Measurements from ENCODE around the gene FGFBP3.

FGFBP3 gene, protein sequence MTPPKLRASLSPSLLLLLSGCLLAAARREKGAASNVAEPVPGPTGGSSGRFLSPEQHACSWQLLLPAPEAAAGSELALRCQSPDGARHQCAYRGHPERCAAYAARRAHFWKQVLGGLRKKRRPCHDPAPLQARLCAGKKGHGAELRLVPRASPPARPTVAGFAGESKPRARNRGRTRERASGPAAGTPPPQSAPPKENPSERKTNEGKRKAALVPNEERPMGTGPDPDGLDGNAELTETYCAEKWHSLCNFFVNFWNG

GRCh38 chr10:91909117-91909677 is at the start of gene FGFBP3:
Gene FGFBP3, minus strand, starts transcription at chr10:91909486. Its CDS starts 517 bp downstream, at chr10:91908969.
- no peak for DNase-seq (ENCODE audit: low read depth in 3 of 3, low spot score in 1 of 3)

DNA sequence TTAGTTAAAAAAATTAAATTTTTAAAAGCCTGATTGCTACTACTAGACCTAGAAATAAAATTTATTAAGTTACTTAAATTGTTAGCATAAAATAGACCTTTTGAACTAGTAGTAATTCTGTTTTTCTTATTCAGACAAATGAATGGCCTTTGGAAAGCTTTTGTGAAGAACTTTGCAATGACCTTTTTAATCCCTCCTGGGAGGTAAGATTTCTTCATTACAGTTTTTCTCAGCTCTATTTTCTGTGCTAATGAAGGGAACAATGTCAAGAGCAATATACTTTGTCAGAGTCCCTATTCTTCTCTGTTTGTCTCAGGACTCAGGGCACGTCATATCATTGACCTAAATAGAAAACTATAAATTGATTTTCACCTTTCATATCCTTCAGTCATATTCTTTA is 47.8 kb upstream of the FGFBP3 start:
- no peak for DNase-seq (ENCODE audit: low read depth in 3 of 3, low spot score in 1 of 3)

DNA sequence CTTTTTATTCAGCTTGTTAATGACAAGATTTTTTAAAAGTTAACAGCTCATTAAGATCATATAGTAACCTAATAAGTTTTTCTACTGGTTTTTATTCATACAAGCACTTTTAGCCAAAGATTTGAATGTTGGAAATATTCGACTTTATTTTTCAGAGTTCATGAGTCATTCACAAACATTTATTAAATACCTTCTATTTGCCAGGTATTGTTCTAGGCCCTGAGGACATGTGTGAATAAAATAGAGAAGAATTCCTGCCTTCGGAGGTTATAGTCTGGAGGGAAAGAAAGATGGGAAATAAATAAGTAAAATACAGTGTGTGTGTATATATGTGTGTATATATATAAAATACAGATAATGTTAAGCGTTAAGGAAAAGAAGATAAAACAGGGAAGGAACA is 45.8 kb upstream of the FGFBP3 start:
- no peak for DNase-seq (ENCODE audit: low read depth in 3 of 3, low spot score in 1 of 3)

DNA sequence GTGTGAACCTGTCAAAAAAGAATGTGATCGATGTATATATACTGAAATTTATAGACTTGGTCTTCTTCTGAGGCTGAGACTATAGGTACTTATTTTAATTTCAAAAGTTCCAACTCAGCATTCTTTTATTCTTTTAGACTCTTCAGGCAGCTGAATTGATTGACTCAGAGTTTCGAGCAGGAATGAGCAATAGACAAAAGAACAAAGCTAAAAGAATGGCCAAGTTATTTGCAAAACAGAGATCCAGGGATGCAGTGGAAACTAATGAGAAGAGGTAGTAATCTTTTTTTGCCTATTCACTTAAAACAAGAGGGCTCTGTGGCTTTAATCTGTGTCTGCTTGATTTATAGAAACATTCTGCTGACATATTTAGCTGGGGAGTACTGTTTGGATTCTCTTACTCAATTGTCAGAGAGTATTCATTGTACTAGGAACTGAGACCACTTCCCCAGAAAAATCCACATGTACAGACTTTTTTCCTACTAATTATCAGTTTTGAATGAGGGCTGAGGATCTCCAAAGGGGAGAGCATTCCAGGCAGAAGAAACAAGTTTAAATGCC is 44.4 kb upstream of the FGFBP3 start:
- no peak for DNase-seq (ENCODE audit: low read depth in 3 of 3, low spot score in 1 of 3)

DNA sequence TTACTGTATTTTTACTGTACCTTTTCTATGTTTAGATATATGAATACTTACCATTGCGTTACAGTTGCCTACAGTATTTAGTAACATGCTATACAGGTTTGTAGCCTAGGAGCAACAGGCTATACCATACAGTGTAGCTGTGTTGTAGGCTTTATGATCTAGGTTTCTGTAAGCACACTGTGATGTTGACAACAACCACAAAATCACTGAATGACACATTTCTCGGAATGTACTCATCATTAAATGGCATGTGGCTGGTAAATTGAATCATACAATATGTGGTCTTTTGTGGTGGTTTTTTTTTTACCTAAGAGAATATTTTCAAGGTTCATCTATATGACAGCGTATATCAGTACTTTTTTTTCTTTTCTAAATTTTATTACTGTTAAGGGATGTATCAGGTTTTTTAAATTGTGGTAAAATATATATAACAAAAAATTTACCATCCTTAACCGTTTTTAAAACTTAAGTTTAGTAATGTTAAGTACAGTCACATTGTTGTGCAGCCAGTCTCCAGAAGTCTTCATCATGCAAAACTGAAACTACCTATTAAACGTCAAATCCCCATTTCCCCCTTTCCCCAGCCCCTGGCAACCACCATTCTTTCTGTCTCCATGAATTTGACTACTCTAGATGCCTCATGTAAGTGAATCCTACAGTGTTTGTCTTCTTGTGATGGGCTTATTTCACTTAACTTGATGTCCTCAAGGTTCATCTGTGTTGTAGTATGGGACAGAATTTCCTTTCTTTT is 35.8 kb upstream of the FGFBP3 start:
- DNase-seq (ENCODE audit: low read depth in 3 of 3, low spot score in 1 of 3), result no peak

GRCh38 chr10:91941426-91941825 is 32.1 kb upstream of the FGFBP3 start:
- no peak for DNase-seq (ENCODE audit: low read depth in 3 of 3, low spot score in 1 of 3)

GRCh38 chr10:91939653-91940052 is 30.4 kb upstream of the FGFBP3 start:
- no peak for DNase-seq (ENCODE audit: low read depth in 3 of 3, low spot score in 1 of 3)

DNA sequence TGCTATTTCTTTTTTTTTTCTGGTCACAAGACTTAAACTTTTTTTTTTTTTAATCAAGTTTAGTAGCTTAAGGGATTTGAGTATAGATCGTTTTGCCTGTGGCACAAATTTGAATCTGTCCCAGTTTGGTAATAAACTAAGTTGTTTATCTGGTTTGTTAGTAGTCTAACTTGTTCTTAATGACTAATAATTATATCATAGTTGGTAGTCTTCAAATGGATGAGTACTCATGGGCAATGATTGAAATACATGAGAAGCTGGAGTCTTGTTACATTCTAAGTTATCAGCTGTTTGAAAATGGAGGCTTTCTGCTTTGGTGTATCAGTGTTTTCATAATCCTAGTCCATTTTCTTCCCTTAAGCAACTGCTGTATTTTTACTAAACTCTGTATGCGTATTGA is 26.6 kb upstream of the FGFBP3 start:
- DNase-seq (ENCODE audit: low read depth in 3 of 3, low spot score in 1 of 3), result no peak

DNA sequence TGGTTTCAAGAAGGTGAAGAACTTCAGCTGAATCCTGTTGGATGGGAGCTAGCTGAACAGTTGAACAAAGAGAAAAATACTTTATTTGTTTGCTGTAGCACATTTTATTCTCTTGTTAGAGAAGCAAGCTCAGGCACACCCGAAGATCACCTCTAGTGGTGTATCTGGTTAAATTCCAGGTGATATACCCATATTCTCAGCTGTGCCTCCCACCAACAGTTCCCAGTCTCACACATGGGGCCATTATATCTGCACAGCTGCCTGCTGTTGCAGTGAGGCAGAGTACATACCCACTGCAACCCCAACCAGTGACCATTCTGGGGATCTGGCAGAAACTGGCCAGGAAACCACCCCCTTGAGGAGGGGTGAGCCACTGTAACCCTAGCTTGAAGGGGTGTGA is 23.5 kb upstream of the FGFBP3 start:
- no peak for DNase-seq (ENCODE audit: low read depth in 3 of 3, low spot score in 1 of 3)

DNA sequence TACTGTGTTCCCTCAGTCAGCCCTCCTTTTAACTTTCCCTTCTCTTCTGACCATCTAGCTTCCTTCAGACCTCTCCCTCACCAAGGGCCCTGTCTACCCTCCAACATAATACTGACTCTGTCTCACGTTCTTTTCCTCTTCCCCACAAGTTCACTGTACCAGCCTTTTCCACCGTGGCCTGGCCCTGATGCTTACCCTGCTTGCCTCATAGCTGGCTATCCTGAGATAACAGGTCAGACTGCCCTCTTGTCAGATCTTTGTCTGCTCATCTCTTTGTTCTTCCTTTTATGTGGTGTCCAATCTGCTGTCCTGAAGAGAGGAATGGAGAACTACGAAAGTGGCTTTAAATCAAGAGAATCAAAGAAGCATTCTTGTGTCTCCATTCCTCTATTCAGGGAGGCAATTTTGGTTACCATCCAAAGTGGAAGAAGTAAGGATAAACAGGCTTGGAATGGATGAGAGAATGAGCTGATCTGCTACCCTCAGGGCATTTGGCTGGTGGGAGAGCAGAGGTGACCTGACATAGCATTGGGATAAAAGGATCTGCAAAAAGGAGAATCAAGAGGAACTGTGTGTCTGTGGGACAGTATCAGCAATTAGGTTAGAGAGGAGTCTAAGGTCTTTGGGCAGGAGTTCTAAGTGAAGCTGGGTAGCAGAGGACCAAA is 22.4 kb upstream of the FGFBP3 start:
- DNase-seq (ENCODE audit: low read depth in 3 of 3, low spot score in 1 of 3), result no peak

DNA sequence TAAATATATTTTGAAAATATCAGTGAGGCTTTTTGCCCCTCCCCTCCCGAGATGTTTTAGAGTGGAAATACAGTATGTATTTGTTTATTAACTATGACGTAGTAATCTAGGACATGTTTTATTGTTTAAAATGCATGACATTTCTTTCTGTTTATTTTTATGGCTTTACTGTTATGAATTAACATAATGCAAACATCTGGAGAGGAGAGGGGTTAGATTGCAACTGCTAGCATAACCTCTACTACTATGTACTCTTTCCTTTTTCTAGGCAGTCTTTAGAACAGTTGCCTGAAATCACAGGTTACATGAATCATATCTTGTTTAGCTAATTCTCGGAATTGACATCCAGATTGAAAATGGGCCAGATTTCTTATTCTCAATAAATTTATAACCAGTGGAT is 21.7 kb upstream of the FGFBP3 start:
- no peak for DNase-seq (ENCODE audit: low read depth in 3 of 3, low spot score in 1 of 3)

- no peak for DNase-seq (ENCODE audit: low read depth in 3 of 3, low spot score in 1 of 3)
Observed at GRCh38 chr10:91925022-91925320, 15.7 kb upstream of the FGFBP3 start.

- DNase-seq (ENCODE audit: low read depth in 3 of 3, low spot score in 1 of 3), result no peak
Observed at GRCh38 chr10:91924212-91925021, 15.1 kb upstream of the FGFBP3 start.

- peak; percentile 70 to 82 (median 80) for DNase-seq (ENCODE audit: low read depth in 3 of 3, low spot score in 1 of 3)
Observed at GRCh38 chr10:91923371-91924211, 14.3 kb upstream of the FGFBP3 start, which contains the start of gene BTAF1. Gene BTAF1, plus strand, starts transcription at chr10:91923770. Its CDS starts 307 bp downstream, at chr10:91924077.

GRCh38 chr10:91919651-91920050 is 10.4 kb upstream of the FGFBP3 start:
- DNase-seq (ENCODE audit: low read depth in 3 of 3, low spot score in 1 of 3), result no peak

DNA sequence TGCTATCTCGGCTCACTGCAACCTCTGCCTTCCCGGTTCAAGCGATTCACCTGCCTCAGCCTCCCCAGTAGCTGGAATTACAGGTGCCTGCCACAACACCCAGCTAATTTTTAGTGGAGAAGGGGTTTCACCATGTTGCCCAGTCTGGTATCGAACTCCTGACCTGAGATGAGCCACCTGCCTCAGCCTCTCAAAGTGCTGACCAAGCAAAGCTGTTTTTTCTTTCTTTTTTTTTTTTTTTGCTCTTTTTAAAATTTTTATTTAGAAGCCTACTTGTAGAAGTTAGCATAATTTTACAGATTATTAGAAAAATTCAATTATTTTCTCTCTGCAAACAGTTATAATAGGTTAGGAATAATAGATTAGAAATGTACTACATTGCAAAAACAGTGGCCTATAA is 1.2 kb upstream of the FGFBP3 start:
- no peak for DNase-seq (ENCODE audit: low read depth in 3 of 3, low spot score in 1 of 3)

- peak in 2 of 3 donors; percentile 44 to 50 for DNase-seq (ENCODE audit: low read depth in 3 of 3, low spot score in 1 of 3)
Observed at GRCh38 chr10:91908337-91909116, 759 bp downstream of the FGFBP3 start.

DNA sequence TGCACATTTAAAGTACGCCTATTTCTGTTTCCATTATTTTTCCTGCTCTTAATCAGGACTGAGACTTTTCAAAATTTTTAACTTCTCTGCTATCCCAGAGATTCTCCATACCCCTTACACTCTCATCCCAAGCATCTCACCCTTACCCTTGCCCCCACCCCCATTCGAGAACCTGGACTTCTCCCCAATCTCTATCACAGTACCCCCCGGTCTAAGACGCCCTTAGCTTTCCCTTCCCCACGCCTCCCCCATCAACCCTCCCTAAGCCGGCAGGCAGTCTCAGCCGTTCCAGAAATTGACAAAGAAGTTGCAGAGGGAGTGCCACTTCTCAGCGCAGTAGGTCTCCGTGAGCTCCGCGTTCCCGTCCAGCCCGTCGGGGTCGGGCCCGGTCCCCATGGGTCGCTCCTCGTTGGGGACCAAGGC is 1.4 kb downstream of the FGFBP3 start:
- DNase-seq (ENCODE audit: low read depth in 3 of 3, low spot score in 1 of 3), result no peak

- no peak for DNase-seq (ENCODE audit: low read depth in 3 of 3, low spot score in 1 of 3)
Observed at GRCh38 chr10:91907033-91907594, 2.2 kb downstream of the FGFBP3 start.

All from stimulated activated CD4-positive, alpha-beta T cell treated with anti-CD3 and anti-CD28 coated beads, TNF-alpha, amount 100 ng/mL, for 1 hour (primary cell).